Measurements from ENCODE around the gene TMEM170A.
"Not testable (repeated sequence)": the region's sequence is repeated elsewhere in the genome, so short reads cannot be mapped to it uniquely, and the experiment has no call there.

TMEM170A gene

GRCh38 chr16:75479421-75479990 is 15.0 kb upstream of the TMEM170A start:
- DNase-seq = no peak

- no peak for DNase-seq
Measured at GRCh38 chr16:75478480-75479345, 14.2 kb upstream of the TMEM170A start.

DNA sequence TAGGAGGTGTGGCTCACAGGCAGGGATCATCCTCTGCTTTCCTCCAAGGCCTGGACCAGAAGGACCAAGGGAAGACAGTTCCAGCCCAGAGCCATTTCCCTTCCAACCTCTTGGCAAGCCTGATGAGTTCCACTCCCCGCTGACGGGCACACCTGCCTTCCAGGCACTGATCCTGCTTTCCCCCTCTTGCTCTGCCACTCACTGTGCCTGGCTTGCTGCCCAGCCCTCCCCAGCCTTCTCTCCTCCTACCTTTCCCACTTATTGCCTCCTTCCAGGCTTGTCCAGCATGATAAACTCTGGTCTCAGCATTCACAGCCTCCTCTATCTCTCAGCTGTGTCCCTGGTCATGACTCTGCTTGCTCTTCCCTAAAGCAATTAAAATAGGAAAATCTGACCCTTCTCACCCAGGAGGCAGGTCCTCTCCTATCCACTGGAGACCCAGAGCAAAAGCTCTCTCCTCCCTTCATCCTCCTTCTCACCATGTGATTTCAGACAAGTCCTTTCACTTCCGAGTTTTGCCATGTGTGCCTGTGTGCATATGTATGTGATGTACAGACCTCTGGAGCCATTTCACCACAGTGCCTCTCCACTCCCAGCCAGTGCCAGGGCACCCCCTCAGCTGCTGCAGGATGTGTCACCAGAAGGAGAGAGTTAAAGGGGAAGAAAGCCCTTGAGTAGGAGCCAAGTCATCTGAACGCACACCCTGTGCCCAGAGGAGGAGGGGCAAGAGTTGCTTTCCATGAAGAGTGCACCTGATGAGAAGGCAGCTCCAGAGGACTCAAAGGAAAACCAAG is 13.4 kb upstream of the TMEM170A start:
- peak; percentile 68 for DNase-seq

GRCh38 chr16:75476817-75477216 is 12.3 kb upstream of the TMEM170A start:
- no peak for DNase-seq

DNA sequence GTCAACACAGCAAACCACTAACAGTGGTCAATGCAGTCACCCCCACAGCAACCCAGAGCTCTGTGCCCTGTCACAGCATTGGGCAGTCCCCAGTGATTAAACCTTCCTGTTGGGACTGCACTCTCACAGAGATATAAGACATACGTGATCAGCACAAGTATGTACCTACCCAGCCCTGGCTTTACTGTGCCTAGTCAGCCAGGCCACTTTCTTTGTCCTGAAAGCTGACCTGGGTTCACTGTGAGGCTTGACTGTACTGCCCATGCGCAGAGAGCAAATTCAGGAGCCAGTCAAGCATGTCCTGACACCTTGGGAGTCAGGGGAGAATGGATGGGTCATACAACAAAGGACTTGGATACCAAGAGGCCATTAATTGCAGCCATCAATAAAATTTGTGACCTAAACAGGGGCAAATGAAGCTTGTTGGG is 10.9 kb upstream of the TMEM170A start:
- no peak for DNase-seq

DNA sequence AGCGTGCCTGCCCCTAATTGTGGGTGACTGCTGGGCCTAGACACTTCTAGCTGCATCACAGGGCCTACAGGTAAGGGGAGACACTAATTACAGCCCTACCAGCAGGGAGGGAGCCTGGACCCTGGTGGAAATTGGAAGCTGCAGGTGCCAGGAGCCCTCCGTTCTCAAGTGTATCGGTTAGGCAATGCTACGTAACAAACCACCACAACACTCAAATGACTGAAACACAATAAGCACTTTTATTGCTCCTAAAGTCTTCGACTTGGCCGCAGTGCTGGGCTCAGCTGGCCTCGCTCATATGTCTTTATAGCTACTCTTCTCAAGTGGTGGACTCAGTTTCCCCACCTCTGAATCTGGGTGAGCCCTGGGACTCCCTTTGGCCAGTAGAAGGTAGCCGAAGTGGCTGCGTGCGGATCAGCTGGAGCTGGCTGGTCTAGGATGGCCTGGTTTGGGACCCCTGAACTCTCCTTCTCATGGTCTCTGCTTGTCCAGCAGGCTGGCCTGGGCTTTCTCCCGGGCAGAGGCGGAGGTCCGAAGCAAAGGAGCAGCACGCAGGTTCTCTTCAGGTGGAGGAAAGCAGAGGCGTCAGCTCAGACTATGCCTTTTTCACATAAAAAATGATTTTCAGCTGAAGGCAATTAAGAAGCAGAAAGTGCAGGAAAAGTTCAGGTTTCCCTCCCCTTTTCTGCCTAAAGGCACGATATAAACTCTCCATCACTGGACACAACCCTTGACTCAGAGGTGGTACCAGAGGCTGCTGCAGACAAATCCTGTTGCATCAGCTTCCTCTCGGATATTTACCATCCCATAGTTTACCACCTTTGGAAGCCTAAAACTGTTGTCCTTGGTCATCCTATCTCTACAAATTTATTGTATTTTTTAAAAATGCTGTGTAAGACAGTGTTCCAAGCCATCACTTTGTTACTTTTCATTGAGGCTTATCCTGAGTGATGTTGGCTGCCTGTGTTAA is 8.7 kb upstream of the TMEM170A start:
- no peak for DNase-seq

GRCh38 chr16:75471723-75472633 is 7.5 kb upstream of the TMEM170A start:
- DNase-seq = peak; percentile 53

DNA sequence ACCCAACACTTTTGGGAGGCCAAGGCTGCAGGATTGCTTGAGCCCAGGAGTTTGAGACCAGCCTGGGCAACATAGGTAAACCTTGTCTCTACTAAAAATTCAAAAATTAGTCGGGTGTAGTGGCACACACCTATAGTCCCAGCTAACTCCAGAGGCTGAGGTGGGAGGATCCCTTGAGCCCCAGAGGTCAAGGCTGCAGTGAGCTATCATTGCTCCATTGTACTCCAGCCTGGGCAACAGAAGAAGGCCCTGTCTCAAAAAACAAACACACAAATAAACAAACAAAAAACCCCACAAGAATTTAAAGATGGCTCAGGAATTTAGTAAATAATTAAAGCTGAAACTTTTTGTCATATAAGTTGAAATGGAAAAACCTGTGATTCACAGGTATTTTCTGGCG is 2.3 kb upstream of the TMEM170A start:
- DNase-seq = no peak

GRCh38 chr16:75463389-75464121 is 934 bp downstream of the TMEM170A start:
- DNase-seq = peak; percentile 39

- DNase-seq = no peak
Measured at GRCh38 chr16:75462806-75463205, 1.7 kb downstream of the TMEM170A start.

DNA sequence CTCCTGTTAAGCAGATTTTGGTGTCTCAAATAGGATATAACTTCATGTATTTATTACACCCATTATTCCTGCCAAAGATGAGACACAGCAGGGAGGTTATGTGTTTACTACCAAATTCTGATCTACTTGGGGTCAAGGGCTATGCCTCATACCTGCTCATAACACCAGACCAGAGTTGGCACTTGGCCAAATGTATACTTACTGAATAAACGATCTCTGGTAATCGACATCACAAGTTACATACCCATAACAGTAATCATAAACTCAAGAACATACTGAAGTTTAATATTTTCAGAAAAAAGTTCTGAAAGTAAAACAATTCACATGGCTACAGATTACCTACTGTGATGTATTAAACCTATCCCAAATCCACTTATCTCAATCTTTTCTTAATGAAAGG is 2.9 kb downstream of the TMEM170A start:
- no peak for DNase-seq

- no peak for DNase-seq
Measured at GRCh38 chr16:75460446-75460845, 4.0 kb downstream of the TMEM170A start.

DNA sequence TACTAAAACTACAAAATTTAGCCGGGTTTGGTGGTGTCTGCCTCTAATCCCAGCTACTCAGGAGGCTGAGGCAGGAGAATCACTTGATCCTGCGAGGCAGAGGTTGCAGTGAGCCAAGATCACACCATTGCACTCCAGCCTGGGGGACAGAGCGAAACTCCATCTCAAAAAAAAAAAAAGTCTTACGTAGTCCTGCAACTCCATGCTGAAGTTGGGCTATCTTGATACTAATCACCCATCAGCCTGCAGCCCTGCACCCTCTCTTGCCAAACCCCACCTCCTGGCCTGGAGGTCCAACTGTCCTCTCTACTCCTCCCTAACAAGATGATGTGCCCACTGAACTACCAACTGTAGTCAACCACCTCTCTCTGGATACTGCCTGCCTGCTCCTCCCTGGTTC is 4.8 kb downstream of the TMEM170A start:
- no peak for DNase-seq

DNA sequence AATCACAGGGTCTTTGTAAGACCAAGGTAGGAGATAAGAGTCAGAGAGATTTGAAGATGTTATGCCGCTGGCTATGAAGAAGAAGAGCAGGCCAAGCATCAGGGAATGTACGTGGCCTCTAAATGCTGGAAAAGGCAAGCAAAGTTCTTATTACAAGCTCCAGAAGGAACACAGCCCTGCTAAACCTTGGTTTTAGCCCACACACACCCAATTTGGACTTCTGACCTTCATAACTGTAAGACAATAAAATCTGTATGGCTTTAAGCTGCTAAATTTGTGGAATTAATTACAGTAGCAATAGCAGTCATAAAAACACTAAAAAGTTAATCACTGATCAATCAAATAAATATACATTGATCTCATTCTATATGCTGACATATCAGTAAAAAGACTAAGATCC is 6.0 kb downstream of the TMEM170A start:
- no peak for DNase-seq

DNA sequence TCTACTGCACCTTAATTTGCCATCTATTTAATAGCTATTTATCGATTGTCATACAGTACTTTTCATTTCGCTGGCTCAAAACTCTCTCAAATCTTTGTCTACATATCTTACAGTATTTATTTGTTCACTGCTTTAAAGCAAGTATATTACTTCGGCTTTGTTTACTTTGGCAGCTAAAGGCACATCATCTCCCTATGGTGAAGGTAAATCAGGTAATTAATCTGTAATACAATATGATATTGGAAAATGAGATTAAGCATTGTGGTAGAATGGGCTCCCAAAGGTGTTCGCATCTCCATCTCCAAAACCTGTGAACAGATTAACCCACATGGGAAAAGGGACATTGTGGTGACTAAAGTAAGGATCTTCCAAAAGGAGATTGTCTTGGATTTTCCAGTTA is 6.5 kb downstream of the TMEM170A start:
- no peak for DNase-seq

- peak; percentile 19 for DNase-seq
Measured at GRCh38 chr16:75457485-75458021, 6.9 kb downstream of the TMEM170A start.

- DNase-seq = no peak
Measured at GRCh38 chr16:75456971-75457370, 7.5 kb downstream of the TMEM170A start.

- not testable (repeated sequence) for DNase-seq
Measured at GRCh38 chr16:75456486-75456885, 8.0 kb downstream of the TMEM170A start.

GRCh38 chr16:75455677-75456076 is 8.8 kb downstream of the TMEM170A start:
- DNase-seq = no peak

GRCh38 chr16:75452464-75453190 is 11.9 kb downstream of the TMEM170A start:
- DNase-seq = no peak
